Osteoblast (primary cell): ENCODE data around the gene NTRK3. TPM values are rescaled to one million over a fixed set of nuclear protein-coding genes. Genes with fewer than 3 reads are reported as not detected.

Experiments
- DNase-seq: peaks from one replicate; pipeline ENCODE4 v3.0.0; 2011; ENCODE audit warnings: low spot score, mixed read lengths; ENCODE audit not compliant: insufficient read length; ENCODE audit errors: missing footprints
- H2AFZ ChIP-seq: 2 replicates; pipeline ENCODE4 v1.6.0; 2011; ENCODE audit warnings: mild to moderate bottlenecking, low read length
- H3K27ac ChIP-seq: 2 replicates; pipeline ENCODE4 v1.5.1; 2011; ENCODE audit warnings: mild to moderate bottlenecking, low read depth, low read length, moderate library complexity
- H3K27me3 ChIP-seq: 2 replicates; pipeline ENCODE4 v1.6.0; 2012; ENCODE audit warnings: mild to moderate bottlenecking, control low read depth, inconsistent platforms, low read length, moderate library complexity; ENCODE audit not compliant: insufficient read depth
- H3K36me3 ChIP-seq: 2 replicates; pipeline ENCODE4 v1.5.1; 2011; ENCODE audit warnings: mild to moderate bottlenecking, low read length, control low read depth, moderate library complexity; ENCODE audit not compliant: insufficient read depth
- H3K4me1 ChIP-seq: 2 replicates; pipeline ENCODE4 v1.5.1; 2011; ENCODE audit warnings: mild to moderate bottlenecking, low read length, control low read depth, moderate library complexity; ENCODE audit not compliant: insufficient read depth
- H3K4me2 ChIP-seq: 2 replicates; pipeline ENCODE4 v1.6.0; 2011; ENCODE audit warnings: mild to moderate bottlenecking, low read length; ENCODE audit not compliant: insufficient read depth
- H3K4me3 ChIP-seq: fragments of 200-600 bp; sonication (generic); 3 replicates; pipeline ENCODE4 v1.5.1; 2012; ENCODE audit warnings: mild to moderate bottlenecking, low read length, inconsistent platforms; ENCODE audit not compliant: insufficient read depth
- H3K79me2 ChIP-seq: 2 replicates; pipeline ENCODE4 v1.6.0; 2012; ENCODE audit warnings: mild to moderate bottlenecking, low read length, control low read depth, inconsistent platforms; ENCODE audit not compliant: insufficient read depth
- H3K9me3 ChIP-seq: 2 replicates; pipeline ENCODE4 v1.5.1; 2011; ENCODE audit warnings: low read depth, low read length, control low read depth
- H4K20me1 ChIP-seq: 2 replicates; pipeline ENCODE4 v1.6.0; 2012; ENCODE audit warnings: mild to moderate bottlenecking, low read length, control low read depth; ENCODE audit not compliant: insufficient read depth
- CTCF ChIP-seq: IDR thresholded peaks from 2 replicates; pipeline ENCODE4 v1.5.1; 2011; ENCODE audit warnings: mild to moderate bottlenecking, low read depth, low read length, moderate library complexity; ENCODE audit errors: extremely low read depth
- total RNA-seq: library from RNA; depleted of rRNA; stranded (reverse); fragments of >200 nt; gene quantifications from 2 replicates; pipeline ENCODE4 v1.2.3, GENCODE V29; 2012

Gene NTRK3
- total RNA-seq, 1 donor = 0.72 TPM

- Histone ChIP-seq H3K4me3 (no peak overlapping the region), H3K27ac (no peak overlapping the region), H3K9me3 (no peaks in the 10 kb centered on the region), H3K27me3 (no peaks in the 10 kb centered on the region), H3K79me2 (no peaks in the 10 kb centered on the region), H3K4me2 (no peak overlapping the region), H4K20me1 (no peaks in the 10 kb centered on the region), H3K4me1 (no peaks in the 10 kb centered on the region), H3K36me3 (no peaks in the 10 kb centered on the region), H2AFZ (no peak overlapping the region)
- no peak for TF ChIP-seq CTCF
- no peak for DNase-seq
Measured at GRCh38 chr15:88215066-88215648, 41.4 kb downstream of the NTRK3 start.

- Histone ChIP-seq H3K4me3 (no peak overlapping the region), H2AFZ (no peak overlapping the region), H3K79me2 (no peaks in the 10 kb centered on the region), H3K4me1 (no peaks in the 10 kb centered on the region), H3K27me3 (no peaks in the 10 kb centered on the region), H3K36me3 (no peaks in the 10 kb centered on the region), H3K4me2 (no peak overlapping the region), H3K9me3 (no peaks in the 10 kb centered on the region), H3K27ac (no peak overlapping the region), H4K20me1 (no peaks in the 10 kb centered on the region)
- TF ChIP-seq CTCF = no peak
- no peak for DNase-seq
Measured at GRCh38 chr15:88209111-88209510, 47.4 kb downstream of the NTRK3 start.

GRCh38 chr15:88208396-88208795, 48.1 kb downstream of the NTRK3 start:
- no peak for DNase-seq

GRCh38 chr15:88207565-88207964, 49.0 kb downstream of the NTRK3 start:
- Histone ChIP-seq H3K4me2 (no peak overlapping the region), H3K4me1 (no peaks in the 10 kb centered on the region), H2AFZ (no peak overlapping the region), H4K20me1 (no peaks in the 10 kb centered on the region), H3K36me3 (no peaks in the 10 kb centered on the region), H3K27ac (no peak overlapping the region), H3K4me3 (no peak overlapping the region), H3K79me2 (no peaks in the 10 kb centered on the region), H3K27me3 (no peaks in the 10 kb centered on the region), H3K9me3 (no peaks in the 10 kb centered on the region)
- no peak for DNase-seq
- no peak for TF ChIP-seq CTCF

More at GRCh38 chr15:88208396-88208795, 48.1 kb downstream of the NTRK3 start:
- Histone ChIP-seq H3K9me3 (no peaks in the 10 kb centered on the region), H3K4me2 (no peak overlapping the region), H3K79me2 (no peaks in the 10 kb centered on the region), H3K27me3 (no peaks in the 10 kb centered on the region), H3K4me3 (no peak overlapping the region), H4K20me1 (no peaks in the 10 kb centered on the region), H2AFZ (no peak overlapping the region), H3K27ac (no peak overlapping the region), H3K4me1 (no peaks in the 10 kb centered on the region), H3K36me3 (no peaks in the 10 kb centered on the region)
- no peak for TF ChIP-seq CTCF
